MM.1S (cell line): Measurements from ENCODE around the gene DNAJB6.

Experiments
- DNase-seq: peaks from one replicate; pipeline ENCODE4 v3.0.0-alpha.2; 2015
- H2AFZ ChIP-seq: fragments of 300-600 bp; sonication (generic); 2 replicates; pipeline ENCODE4 v1.6.0; 2016; ENCODE audit warnings: antibody characterized with exemption, low read length
- H3F3A ChIP-seq: fragments of 300-600 bp; sonication (generic); 2 replicates; pipeline ENCODE4 v1.6.1; 2016; ENCODE audit warnings: mild to moderate bottlenecking, antibody characterized with exemption, low read length, moderate library complexity, mixed read lengths; ENCODE audit not compliant: insufficient read depth
- H3K27ac ChIP-seq: fragments of 300-600 bp; sonication (generic); 2 replicates; pipeline ENCODE4 v1.5.1; 2016; ENCODE audit warnings: mild to moderate bottlenecking, low read length
- H3K27me3 ChIP-seq: fragments of 300-600 bp; sonication (generic); replicated peaks from 2 replicates; pipeline ENCODE4 v1.6.0; 2016; ENCODE audit warnings: low read length; ENCODE audit not compliant: insufficient read depth
- H3K36me3 ChIP-seq: fragments of 300-600 bp; sonication (generic); replicated peaks from 2 replicates; pipeline ENCODE4 v1.6.1; 2016; ENCODE audit warnings: mild to moderate bottlenecking, low read length, mixed read lengths; ENCODE audit not compliant: insufficient read depth
- H3K4me1 ChIP-seq: fragments of 300-600 bp; sonication (generic); 2 replicates; pipeline ENCODE4 v1.6.1; 2016; ENCODE audit warnings: low read length, mixed read lengths
- H3K4me2 ChIP-seq: fragments of 300-600 bp; sonication (generic); 2 replicates; pipeline ENCODE4 v1.6.0; 2016; ENCODE audit warnings: low read depth, low read length
- H3K4me3 ChIP-seq: fragments of 300-600 bp; sonication (generic); 2 replicates; pipeline ENCODE4 v1.5.1; 2016; ENCODE audit warnings: low read length, mixed read lengths
- H3K79me2 ChIP-seq: fragments of 300-600 bp; sonication (generic); 2 replicates; pipeline ENCODE4 v1.6.1; 2016; ENCODE audit warnings: mixed run types, low read length, mixed read lengths
- H3K9ac ChIP-seq: fragments of 300-600 bp; sonication (generic); 2 replicates; pipeline ENCODE4 v1.6.1; 2016; ENCODE audit warnings: low read length, mixed read lengths
- H3K9me2 ChIP-seq: fragments of 300-600 bp; sonication (generic); replicated peaks from 2 replicates; pipeline ENCODE4 v1.6.1; 2016; ENCODE audit warnings: mild to moderate bottlenecking, low read length, mixed read lengths; ENCODE audit not compliant: insufficient read depth
- H3K9me3 ChIP-seq: fragments of 300-600 bp; sonication (generic); replicated peaks from 2 replicates; pipeline ENCODE4 v1.6.1; 2016; ENCODE audit warnings: mild to moderate bottlenecking, low read length, mixed read lengths; ENCODE audit not compliant: insufficient read depth
- H4K20me1 ChIP-seq: fragments of 300-600 bp; sonication (generic); 2 replicates; pipeline ENCODE4 v1.6.1; 2016; ENCODE audit warnings: mild to moderate bottlenecking, low read length, moderate library complexity, mixed read lengths; ENCODE audit not compliant: insufficient read depth
- EZH2 ChIP-seq: fragments of 300-600 bp; sonication (generic); optimal IDR thresholded peaks from 2 replicates; pipeline ENCODE3; 2017; ENCODE audit warnings: low read depth, mild to moderate bottlenecking, antibody characterized with exemption, low read length, mixed read lengths
- EZH2phosphoT487 ChIP-seq: fragments of 300-600 bp; sonication (generic); IDR thresholded peaks from 2 replicates; pipeline ENCODE4 v1.6.1; 2018; ENCODE audit warnings: antibody characterized with exemption, low read length
- TF ChIP-seq, protein P1 (sequence below): fragments of 300-600 bp; sonication (generic); IDR thresholded peaks from 2 replicates; pipeline ENCODE4 v1.5.1; 2016; ENCODE audit warnings: antibody characterized with exemption, low read length, mixed read lengths

The DNAJB6 gene

DNA sequence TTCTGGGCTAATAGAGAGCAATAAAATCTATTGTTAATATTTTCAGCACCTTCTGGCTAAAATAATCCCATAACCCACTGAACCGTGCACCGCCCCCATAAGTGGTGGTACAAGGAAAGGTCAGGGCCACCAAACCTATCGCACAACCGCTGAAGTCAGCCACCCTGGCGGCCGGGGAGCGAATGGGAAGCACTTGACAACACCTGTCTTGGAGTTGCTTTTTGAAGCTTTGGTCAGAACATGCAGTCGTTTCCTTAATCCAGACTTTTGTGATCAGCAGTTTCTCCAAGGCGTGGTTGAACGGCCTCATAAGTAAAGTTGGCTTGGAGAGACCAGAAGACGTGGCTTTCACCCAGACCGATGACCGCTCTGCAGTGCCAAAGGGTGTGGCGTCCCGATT, 97.4 kb downstream of the DNAJB6 start:
- TF ChIP-seq EZH2phosphoT487: no peak
- TF ChIP-seq, protein P1, sequence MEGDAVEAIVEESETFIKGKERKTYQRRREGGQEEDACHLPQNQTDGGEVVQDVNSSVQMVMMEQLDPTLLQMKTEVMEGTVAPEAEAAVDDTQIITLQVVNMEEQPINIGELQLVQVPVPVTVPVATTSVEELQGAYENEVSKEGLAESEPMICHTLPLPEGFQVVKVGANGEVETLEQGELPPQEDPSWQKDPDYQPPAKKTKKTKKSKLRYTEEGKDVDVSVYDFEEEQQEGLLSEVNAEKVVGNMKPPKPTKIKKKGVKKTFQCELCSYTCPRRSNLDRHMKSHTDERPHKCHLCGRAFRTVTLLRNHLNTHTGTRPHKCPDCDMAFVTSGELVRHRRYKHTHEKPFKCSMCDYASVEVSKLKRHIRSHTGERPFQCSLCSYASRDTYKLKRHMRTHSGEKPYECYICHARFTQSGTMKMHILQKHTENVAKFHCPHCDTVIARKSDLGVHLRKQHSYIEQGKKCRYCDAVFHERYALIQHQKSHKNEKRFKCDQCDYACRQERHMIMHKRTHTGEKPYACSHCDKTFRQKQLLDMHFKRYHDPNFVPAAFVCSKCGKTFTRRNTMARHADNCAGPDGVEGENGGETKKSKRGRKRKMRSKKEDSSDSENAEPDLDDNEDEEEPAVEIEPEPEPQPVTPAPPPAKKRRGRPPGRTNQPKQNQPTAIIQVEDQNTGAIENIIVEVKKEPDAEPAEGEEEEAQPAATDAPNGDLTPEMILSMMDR: no peak
- no peak for TF ChIP-seq EZH2
- Histone ChIP-seq H3K9ac (no peak overlapping the region), H3K9me2 (no peaks in the 10 kb centered on the region), H3F3A (no peaks in the 10 kb centered on the region), H3K36me3 (no peaks in the 10 kb centered on the region), H2AFZ (no peak overlapping the region), H3K27ac (no peak overlapping the region), H3K9me3 (no peaks in the 10 kb centered on the region), H4K20me1 (no peaks in the 10 kb centered on the region), H3K27me3 (peaks cover 66% of the 10 kb centered on the region), H3K79me2 (no peaks in the 10 kb centered on the region), H3K4me2 (no peak overlapping the region), H3K4me3 (no peak overlapping the region), H3K4me1 (no peaks in the 10 kb centered on the region)
- DNase-seq: no peak

DNA sequence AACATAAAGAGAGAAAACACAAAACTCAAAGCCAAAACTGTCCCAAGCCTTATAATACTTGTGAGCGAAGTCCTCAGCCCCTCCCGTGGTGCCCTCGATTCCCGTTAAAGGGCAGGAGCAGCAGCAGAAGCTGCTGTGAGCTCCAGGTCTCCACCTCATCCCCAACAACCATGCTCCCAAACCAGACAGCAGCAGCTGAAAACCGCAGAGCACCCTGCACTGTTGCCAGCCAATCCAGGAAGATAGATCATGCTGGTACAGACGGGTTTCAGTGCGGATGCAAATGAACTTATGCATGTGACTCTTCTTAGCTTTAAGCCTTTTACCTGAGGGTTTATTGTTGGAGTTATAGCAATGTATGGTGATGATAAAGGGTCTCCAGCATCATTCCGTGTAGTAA, 97.9 kb downstream of the DNAJB6 start:
- Histone ChIP-seq H3K36me3 (no peaks in the 10 kb centered on the region), H3K27me3 (peaks cover 65% of the 10 kb centered on the region), H3F3A (no peaks in the 10 kb centered on the region), H2AFZ (no peak overlapping the region), H3K9me2 (no peaks in the 10 kb centered on the region), H3K4me1 (no peaks in the 10 kb centered on the region), H4K20me1 (no peaks in the 10 kb centered on the region), H3K4me3 (no peak overlapping the region), H3K9me3 (no peaks in the 10 kb centered on the region), H3K79me2 (no peaks in the 10 kb centered on the region), H3K27ac (no peak overlapping the region), H3K4me2 (no peak overlapping the region), H3K9ac (no peak overlapping the region)
- DNase-seq: no peak
- TF ChIP-seq, protein P1: no peak
- TF ChIP-seq EZH2phosphoT487 (no peak), EZH2 (no peak)

DNA sequence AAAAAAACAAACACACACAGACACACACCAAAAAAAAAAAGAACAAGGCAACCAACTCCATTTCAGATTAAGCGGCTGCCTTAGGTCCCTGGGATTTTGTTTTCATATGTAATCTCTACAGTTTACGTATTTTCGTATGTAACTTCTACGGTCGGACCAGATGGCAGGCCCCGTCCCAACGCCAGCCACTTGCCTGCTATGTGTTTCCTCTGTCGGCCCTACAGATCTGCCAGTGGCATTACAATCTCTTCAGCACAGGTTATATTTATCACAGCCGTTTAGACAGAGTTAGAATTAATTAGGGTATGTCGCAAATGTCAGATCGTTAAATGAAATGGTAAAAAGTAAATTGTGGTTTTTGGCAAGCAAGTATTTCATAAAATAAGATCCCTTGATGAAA, 99.3 kb downstream of the DNAJB6 start:
- Histone ChIP-seq H4K20me1 (no peaks in the 10 kb centered on the region), H3K9ac (no peak overlapping the region), H3K9me3 (no peaks in the 10 kb centered on the region), H3K4me2 (no peak overlapping the region), H3K4me1 (no peaks in the 10 kb centered on the region), H2AFZ (no peak overlapping the region), H3K4me3 (no peak overlapping the region), H3F3A (no peaks in the 10 kb centered on the region), H3K9me2 (no peaks in the 10 kb centered on the region), H3K36me3 (no peaks in the 10 kb centered on the region), H3K27me3 (peaks cover 60% of the 10 kb centered on the region), H3K79me2 (no peaks in the 10 kb centered on the region), H3K27ac (no peak overlapping the region)
- DNase-seq: no peak
- TF ChIP-seq EZH2phosphoT487 (no peak), EZH2 (no peak)
- TF ChIP-seq, protein P1: no peak
